AG09309 (cell line): ENCODE measurements around the gene C3orf70.
"Not testable (repeated sequence)": the region's sequence is repeated elsewhere in the genome, so short reads cannot be mapped to it uniquely, and the experiment has no call there.

Experiments
- DNase-seq: peaks from one replicate; pipeline ENCODE4 v3.0.0-alpha.2; 2010; ENCODE audit warnings: low read depth
- H3K4me3 ChIP-seq: 2 replicates; pipeline ENCODE4 v1.5.1; 2011; ENCODE audit warnings: mild to moderate bottlenecking, low read depth, low read length, moderate library complexity; ENCODE audit not compliant: control insufficient read depth
- TF ChIP-seq, protein P1 (sequence below): IDR thresholded peaks from 2 replicates; pipeline ENCODE4 v1.5.1; 2011; ENCODE audit warnings: mild to moderate bottlenecking, low read depth, low read length, inconsistent platforms; ENCODE audit not compliant: insufficient read depth, control insufficient read depth; ENCODE audit errors: missing control alignments

The C3orf70 gene

DNA sequence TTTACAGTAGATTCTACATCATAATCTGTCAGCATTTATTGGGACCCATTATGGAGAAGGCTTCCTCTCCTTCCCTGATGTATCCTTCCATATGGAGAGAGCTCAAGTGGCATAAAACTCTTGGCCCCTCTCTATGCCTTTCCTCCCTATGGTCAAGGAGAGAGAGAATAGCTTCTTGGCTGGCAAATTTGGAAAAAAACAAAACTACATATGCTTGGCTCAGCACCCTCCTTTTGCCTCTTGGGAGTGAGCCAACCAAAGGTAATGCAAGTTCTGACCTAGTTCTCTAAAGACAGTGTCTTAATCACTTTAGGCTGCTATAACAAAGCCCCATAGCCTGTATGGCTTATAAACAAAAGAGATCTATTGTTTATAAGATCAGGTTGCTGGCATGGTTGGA, 37.5 kb downstream of the C3orf70 start:
- H3K4me3 ChIP-seq, result no peak overlapping the region
- TF ChIP-seq, protein P1, sequence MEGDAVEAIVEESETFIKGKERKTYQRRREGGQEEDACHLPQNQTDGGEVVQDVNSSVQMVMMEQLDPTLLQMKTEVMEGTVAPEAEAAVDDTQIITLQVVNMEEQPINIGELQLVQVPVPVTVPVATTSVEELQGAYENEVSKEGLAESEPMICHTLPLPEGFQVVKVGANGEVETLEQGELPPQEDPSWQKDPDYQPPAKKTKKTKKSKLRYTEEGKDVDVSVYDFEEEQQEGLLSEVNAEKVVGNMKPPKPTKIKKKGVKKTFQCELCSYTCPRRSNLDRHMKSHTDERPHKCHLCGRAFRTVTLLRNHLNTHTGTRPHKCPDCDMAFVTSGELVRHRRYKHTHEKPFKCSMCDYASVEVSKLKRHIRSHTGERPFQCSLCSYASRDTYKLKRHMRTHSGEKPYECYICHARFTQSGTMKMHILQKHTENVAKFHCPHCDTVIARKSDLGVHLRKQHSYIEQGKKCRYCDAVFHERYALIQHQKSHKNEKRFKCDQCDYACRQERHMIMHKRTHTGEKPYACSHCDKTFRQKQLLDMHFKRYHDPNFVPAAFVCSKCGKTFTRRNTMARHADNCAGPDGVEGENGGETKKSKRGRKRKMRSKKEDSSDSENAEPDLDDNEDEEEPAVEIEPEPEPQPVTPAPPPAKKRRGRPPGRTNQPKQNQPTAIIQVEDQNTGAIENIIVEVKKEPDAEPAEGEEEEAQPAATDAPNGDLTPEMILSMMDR, result no peak
- no peak for DNase-seq

DNA sequence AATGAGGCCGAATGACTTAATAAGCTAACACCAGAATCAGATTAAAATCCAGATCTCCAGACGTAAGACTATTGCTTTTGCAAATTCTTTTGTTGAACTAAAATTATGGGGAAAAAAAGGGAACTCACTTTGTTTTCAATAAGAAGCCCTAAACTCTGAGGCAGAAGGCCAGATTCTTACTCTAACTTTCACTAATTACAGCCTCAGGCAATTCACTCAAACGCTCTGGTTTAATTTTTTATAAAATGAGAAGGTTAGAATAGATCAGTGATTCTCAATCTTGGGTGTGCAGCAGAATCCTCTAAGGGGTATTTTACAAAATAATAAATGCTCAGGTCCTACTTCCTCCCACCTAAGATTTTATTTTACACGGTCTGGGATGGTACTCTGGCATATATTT, 38.1 kb downstream of the C3orf70 start:
- TF ChIP-seq, protein P1, result no peak
- no peak for DNase-seq

DNA sequence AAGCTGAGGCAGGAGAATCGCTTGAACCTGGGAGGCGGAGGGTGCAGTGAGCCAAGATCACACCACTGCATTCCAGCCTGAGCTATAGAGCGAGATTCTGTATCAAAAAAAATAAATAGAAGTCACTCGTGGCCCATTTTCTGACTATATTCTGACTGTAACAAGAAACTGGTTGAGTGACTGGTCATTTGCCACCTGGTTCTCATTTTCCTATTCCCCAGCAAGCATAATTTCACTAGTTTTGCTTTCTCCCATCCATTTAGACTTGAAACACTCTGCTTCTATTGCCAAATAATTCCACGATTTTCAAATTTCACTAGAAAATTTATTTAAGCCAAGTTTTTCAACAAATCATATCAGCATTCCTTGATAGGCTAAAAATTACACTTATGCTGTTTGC, 40.7 kb downstream of the C3orf70 start:
- TF ChIP-seq, protein P1, result no peak
- H3K4me3 ChIP-seq, result no peak overlapping the region
- no peak for DNase-seq

More for the DNA sequence above, 38.1 kb downstream of the C3orf70 start:
- H3K4me3 ChIP-seq, result no peak overlapping the region

DNA sequence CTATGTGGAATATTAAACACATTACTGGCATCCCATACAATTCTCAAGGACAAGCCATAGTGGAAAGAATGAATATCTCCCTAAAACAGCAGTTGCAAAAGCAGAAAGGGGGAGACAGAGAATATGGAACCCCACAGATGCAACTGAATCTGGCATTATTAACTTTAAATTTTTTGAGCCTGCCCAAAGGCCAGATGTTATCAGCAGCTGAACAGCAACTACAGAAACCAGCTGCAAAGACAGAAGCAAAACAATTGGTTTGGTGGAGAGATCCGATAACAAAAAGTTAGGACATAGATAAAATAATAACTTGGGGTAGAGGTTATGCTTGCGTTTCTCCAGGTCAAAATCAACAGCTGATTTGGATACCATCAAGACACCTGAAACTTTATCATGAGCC, 43.8 kb downstream of the C3orf70 start:
- H3K4me3 ChIP-seq, DNase-seq: not testable (repeated sequence)

DNA sequence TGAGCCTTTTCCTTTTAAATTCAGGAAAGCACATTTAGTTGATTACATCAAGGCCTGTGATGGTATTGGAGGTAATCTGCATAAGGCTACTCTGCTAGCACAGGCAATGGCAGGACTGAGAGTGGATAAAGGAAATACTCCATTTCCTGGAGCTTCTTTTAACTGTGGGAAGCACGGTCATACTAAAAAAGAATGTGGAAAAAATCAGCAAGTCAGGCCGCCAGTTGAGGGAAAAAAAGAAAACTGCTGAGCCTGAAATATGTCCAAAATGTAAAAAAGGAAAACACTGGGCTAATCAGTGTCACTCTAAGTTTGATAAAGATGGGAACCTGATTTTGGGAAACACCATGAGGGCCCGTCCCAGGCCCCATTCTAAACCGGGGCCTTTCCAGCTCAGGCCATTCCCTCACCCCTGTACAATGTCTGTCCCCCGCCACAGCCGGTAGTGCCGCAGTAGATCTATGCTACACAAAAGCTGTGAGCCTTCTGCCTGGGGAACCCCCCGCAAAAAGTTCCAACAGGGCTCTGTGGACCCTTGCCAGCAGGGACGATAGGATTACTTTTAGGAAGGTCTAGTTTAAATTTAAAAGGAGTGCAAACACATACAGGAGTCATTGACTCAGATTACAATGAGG, 46.5 kb downstream of the C3orf70 start:
- DNase-seq, H3K4me3 ChIP-seq: not testable (repeated sequence)

DNA sequence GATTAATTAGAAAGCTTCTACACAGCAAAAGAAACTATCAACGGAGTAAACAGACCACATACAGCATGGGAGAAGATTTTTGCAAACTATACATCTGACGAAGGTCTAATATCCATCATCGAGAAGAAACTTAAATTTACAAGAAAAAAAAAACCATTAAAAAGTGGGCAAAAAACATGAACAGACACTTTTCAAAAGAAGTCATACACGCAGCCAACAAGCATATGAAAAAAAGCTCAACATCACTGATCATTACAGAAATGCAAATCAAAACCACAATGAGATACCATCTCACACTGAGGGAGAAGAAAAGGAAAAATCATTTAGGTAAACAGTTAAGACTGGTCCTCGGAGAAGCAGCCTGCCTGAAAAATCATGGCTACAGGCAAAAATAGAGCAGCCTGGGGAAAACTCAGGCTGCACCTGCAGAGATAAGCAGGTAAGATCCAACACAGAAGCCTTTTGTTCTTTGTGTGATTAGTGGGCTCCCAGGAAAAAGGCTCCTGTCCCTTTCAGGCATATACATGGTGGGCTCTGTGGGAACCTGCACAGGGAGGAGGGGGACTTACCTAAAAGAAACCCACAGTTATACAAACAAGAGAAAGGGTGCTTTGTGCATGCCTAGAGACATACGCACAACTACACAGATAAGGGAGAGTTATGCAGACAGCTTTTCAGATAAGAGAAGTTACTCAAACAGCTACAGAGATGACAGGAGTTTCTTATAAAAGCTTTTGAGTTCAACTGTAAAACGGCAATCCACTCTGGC, 49.3 kb downstream of the C3orf70 start:
- H3K4me3 ChIP-seq, result no peak overlapping the region
- no peak for DNase-seq
- TF ChIP-seq, protein P1, result no peak

DNA sequence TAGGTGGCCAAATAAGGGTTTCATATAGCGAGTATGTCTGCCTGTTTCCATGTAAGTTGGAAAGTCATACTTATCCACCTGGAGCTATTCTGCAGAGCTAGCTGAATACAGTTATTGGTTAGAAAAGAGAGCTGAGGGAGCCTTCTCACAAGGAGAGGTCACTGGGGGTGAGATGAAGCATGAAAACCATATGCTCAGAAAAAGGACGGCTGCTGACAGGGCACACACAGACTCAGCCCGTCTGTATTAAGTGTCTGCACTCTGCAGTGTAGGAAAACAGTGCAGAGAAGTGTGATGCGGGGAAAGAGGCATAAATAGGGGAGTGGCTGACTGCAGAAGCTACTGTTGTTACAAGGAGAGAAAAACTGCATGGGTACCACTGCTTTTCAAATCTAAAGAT, 58.2 kb downstream of the C3orf70 start:
- no peak overlapping the region for H3K4me3 ChIP-seq
- TF ChIP-seq, protein P1, result no peak
- no peak for DNase-seq
